ENCODE data around the gene DOP1B.

Gene DOP1B

DNA sequence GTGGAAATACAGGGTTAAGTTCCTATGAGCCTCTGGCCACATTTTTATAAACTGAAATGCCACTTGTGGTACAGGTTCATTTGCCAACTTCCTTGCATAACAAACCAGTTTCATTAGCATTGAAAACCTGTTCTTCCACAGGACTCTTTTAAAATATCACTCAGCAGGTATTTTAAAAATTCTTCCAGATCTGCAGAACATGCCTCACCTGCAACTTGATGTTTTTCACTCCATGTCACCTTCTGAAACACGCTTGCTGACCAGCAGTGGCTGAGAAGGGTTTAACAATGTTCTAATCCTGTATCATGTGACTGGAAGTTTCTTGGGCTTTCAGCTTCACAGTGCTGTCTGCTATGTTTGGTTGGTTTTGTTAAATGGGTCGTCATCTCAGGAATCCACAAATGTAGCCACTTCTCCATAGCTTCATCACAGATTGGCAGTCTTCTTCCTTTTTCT is 39.3 kb upstream of the DOP1B start:
- Histone ChIP-seq H3K4me1 (no peaks in the 10 kb centered on the region; the same call in 1 of the 2 replicates), H3K4me3 (ENCODE audit: low read depth, low read length) (no peak overlapping the region), H3K27me3 (no peaks in the 10 kb centered on the region), H3K36me3 (no peaks in the 10 kb centered on the region), H3K9me3 (no peaks in the 10 kb centered on the region)
- no peak for DNase-seq
- TF ChIP-seq, protein P1, sequence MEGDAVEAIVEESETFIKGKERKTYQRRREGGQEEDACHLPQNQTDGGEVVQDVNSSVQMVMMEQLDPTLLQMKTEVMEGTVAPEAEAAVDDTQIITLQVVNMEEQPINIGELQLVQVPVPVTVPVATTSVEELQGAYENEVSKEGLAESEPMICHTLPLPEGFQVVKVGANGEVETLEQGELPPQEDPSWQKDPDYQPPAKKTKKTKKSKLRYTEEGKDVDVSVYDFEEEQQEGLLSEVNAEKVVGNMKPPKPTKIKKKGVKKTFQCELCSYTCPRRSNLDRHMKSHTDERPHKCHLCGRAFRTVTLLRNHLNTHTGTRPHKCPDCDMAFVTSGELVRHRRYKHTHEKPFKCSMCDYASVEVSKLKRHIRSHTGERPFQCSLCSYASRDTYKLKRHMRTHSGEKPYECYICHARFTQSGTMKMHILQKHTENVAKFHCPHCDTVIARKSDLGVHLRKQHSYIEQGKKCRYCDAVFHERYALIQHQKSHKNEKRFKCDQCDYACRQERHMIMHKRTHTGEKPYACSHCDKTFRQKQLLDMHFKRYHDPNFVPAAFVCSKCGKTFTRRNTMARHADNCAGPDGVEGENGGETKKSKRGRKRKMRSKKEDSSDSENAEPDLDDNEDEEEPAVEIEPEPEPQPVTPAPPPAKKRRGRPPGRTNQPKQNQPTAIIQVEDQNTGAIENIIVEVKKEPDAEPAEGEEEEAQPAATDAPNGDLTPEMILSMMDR (IDR thresholded peaks at IDR 0.05; ENCODE audit: low read depth, low read length), result no peak

DNA sequence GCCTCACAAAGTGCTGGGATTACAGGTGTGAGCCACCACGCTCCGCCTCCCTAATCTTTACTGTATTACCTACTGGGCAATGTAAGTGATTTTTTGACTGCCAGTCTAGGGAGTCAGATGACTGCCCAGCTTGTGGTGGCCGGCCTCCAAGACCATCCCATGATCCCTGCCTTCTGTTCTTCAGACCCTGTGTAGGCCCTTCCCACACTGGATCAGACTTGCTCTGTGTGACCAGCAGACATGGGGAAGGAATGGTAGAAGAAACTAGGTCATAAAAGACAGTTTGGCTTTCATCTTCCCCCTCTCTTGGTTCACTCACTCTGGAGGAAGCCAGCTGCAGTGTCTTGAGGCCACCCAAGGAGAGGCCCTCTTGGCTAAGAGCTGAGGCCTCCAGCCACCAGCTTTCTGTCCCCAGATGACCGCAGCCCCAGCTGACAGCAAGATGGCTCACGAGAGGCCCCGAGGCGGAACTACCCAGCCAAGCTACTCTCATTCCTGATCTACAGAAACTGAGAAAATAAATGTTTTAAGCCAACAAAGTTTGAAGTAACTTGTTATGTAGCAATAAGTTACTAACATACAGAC is 36.2 kb upstream of the DOP1B start:
- H3K4me3 ChIP-seq (ENCODE audit: low read depth, low read length), result no peak overlapping the region

DNA sequence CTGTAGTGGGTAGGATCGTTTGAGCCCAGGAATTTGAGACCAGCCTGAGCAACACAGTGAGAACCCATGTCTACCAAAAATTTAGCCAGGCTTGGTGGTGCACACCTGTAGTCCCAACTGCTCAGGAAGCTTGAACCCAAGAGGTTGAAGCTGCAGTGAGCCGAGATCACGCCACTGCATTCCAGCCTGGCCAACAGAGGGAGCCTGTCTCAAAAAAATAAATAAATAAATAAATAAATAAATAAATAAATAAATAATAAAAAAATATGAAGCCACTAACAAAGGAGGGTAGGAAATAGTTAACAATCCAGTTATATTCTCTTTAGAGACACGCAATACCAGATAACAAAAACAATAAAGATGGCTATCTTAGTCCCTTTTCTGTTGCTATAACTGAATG is 33.6 kb upstream of the DOP1B start:
- DNase-seq, result no peak
- TF ChIP-seq, protein P1 (IDR thresholded peaks at IDR 0.05; ENCODE audit: low read depth, low read length), result peak; percentile 50

More for the DNA sequence above, 36.2 kb upstream of the DOP1B start:
- Histone ChIP-seq H3K27me3 (no peaks in the 10 kb centered on the region), H3K36me3 (no peaks in the 10 kb centered on the region), H3K9me3 (no peaks in the 10 kb centered on the region), H3K4me1 (no peaks in the 10 kb centered on the region)
- TF ChIP-seq, protein P1 (IDR thresholded peaks at IDR 0.05; ENCODE audit: low read depth, low read length), result no peak
- DNase-seq, result no peak

DNA sequence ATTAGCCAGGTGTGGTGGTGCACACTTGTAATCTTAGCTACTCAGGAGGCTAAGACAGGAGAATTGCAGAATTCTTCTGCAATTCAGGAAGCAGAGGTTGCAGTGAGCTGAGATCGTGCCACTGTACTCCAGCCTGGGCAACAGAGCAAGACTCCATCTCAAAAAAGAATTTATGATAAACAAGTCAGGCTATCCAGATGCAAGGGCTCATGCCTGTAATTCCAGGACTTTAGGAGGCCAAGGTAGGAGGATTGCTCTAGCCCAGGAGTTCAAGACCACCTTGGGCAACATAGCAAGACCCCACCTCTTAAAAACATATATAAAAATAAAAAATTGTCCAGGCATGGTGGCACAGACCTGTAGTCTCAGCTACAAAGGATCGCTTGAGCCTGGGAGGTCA is 32.2 kb upstream of the DOP1B start:
- Histone ChIP-seq H3K36me3 (no peaks in the 10 kb centered on the region), H3K4me1 (no peaks in the 10 kb centered on the region), H3K4me3 (ENCODE audit: low read depth, low read length) (no peak overlapping the region), H3K27me3 (no peaks in the 10 kb centered on the region), H3K9me3 (no peaks in the 10 kb centered on the region)
- DNase-seq, result no peak
- TF ChIP-seq, protein P1 (IDR thresholded peaks at IDR 0.05; ENCODE audit: low read depth, low read length), result no peak

More for the DNA sequence above, 33.6 kb upstream of the DOP1B start:
- Histone ChIP-seq H3K27me3 (no peaks in the 10 kb centered on the region), H3K4me3 (ENCODE audit: low read depth, low read length) (no peak overlapping the region), H3K9me3 (no peaks in the 10 kb centered on the region), H3K4me1 (no peaks in the 10 kb centered on the region), H3K36me3 (no peaks in the 10 kb centered on the region)

DNA sequence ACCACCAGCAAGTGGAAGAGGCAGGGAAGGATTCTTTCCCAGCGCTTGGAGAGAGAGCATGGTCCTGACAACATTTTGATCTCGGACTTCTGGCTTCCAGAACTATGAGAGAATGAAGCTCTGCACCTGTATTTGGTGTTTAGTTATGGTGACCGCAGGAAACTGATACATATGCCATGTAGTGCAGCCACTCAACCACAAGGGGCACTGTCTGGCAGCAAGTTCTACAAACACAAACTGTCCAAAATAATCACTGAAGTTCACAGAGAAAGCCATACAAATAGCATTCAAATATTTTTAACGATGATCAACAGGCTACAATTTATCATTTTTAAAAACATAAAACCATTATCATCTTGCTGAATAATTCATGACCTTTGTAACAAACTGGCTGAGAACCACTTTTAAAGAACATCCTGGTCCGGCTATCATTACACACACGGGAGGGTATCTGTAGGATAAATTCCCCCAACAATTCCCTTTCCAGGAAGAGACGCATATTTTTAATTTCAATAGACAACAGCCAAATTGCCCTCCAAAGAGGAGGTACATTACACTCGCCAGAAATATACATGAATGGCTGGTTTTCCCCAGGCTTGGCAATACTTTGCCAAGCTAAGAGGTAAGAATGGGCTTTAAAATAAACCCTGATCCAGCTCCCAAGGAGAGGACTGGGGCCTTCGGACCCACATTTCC is 31.0 kb upstream of the DOP1B start:
- H3K4me1 ChIP-seq, result no peaks in the 10 kb centered on the region
- no peaks in the 10 kb centered on the region for H3K9me3 ChIP-seq
- no peak overlapping the region for H3K4me3 ChIP-seq (ENCODE audit: low read depth, low read length)
- H3K36me3 ChIP-seq, result no peaks in the 10 kb centered on the region
- DNase-seq, result peak; percentile 50
- peaks cover 5% of the 10 kb centered on the region; the same call in 1 of the 2 replicates for H3K27me3 ChIP-seq
- TF ChIP-seq, protein P1 (IDR thresholded peaks at IDR 0.05; ENCODE audit: low read depth, low read length), result peak; percentile 97

DNA sequence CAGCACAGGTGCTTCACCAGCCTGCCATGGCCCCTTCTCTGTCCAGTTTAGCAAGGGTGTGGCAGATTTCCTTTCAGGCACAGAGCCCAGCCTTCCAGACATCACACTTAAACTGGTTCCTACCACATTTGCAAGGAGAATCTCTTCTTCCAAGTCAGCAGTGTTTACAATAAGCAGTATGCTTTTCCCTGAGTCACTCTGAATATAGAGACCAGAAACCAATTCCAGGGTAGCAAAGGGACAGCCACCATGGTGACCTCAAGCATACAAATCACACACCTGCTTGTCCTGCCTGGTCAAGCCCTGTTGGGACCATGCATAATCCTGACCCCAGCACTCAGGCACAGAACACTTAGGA is 30.4 kb upstream of the DOP1B start:
- no peaks in the 10 kb centered on the region for H3K9me3 ChIP-seq
- TF ChIP-seq, protein P1 (IDR thresholded peaks at IDR 0.05; ENCODE audit: low read depth, low read length), result no peak
- peaks cover 9% of the 10 kb centered on the region; the same call in 1 of the 2 replicates for H3K27me3 ChIP-seq
- no peaks in the 10 kb centered on the region for H3K36me3 ChIP-seq
- no peak for DNase-seq
- no peak overlapping the region for H3K4me3 ChIP-seq (ENCODE audit: low read depth, low read length)
- no peaks in the 10 kb centered on the region for H3K4me1 ChIP-seq
